Sigmoid colon (tissue), 7 donors: ENCODE data around the gene CLK4. TPM values are rescaled to one million over a fixed set of nuclear protein-coding genes. Genes with fewer than 3 reads are reported as not detected.
"Not testable (repeated sequence)": the region's sequence is repeated elsewhere in the genome, so short reads cannot be mapped to it uniquely, and the experiment has no call there.

Experiments used
- DNase-seq: peaks from one replicate; pipeline ENCODE4 v3.0.0-alpha.2; 2019
- H3K27ac ChIP-seq, 4 donors: fragments of 200-600 bp; sonication (generic); one replicate each; pipeline ENCODE4 v1.5.1; 2016 to 2019; ENCODE audit warnings: mild to moderate bottlenecking in 1 of 4
- H3K27me3 ChIP-seq, 3 donors: fragments of 200-600 bp; sonication (generic); one replicate each; pipeline ENCODE4 v1.5.1; 2019; ENCODE audit warnings: mild to moderate bottlenecking in 1 of 3
- H3K36me3 ChIP-seq, 4 donors: fragments of 200-600 bp; sonication (generic); one replicate each; pipeline ENCODE4 v1.5.1; 2016 to 2019
- H3K4me1 ChIP-seq, 4 donors: fragments of 200-600 bp; sonication (generic); one replicate each; pipeline ENCODE4 v1.5.1; 2017 to 2019
- H3K4me3 ChIP-seq, 4 donors: fragments of 200-600 bp; sonication (generic); one replicate each; pipeline ENCODE4 v1.5.1; 2017 to 2019; ENCODE audit warnings: mild to moderate bottlenecking in 2 of 4, moderate library complexity in 1 of 4
- H3K9me3 ChIP-seq, 4 donors: fragments of 200-600 bp in 3 of 4; sonication (generic) in 3 of 4; one replicate each; pipeline versions ENCODE4 v1.5.1 to v1.6.1; 2013 to 2019
- CTCF ChIP-seq, 4 experiments: fragments of 450-650 bp in 3 of 4; fragments of 200-600 bp in 1 of 4; IDR thresholded peaks; one replicate each; pipeline ENCODE4 v1.5.1; 2016 to 2019; ENCODE audit warnings: antibody characterized with exemption in 4 of 4, mild to moderate bottlenecking in 3 of 4, moderate library complexity in 2 of 4
- EP300 ChIP-seq, 4 donors: sonication (generic); formaldehyde crosslinking; IDR thresholded peaks; one replicate each; pipeline ENCODE4 v1.6.1; 2017; ENCODE audit warnings: antibody characterized with exemption in 4 of 4
- POLR2A ChIP-seq, 2 donors: fragments of 450-650 bp; IDR thresholded peaks; one replicate each; pipeline ENCODE4 v1.6.1; 2016; ENCODE audit warnings: antibody characterized with exemption in 2 of 2, mild to moderate bottlenecking in 2 of 2, moderate library complexity in 2 of 2
- POLR2AphosphoS5 ChIP-seq, 4 donors: sonication (generic); formaldehyde crosslinking; IDR thresholded peaks; one replicate each; pipeline ENCODE4 v1.6.1; 2017; ENCODE audit warnings: antibody characterized with exemption in 4 of 4
- WGBS, 2 donors: extraction: QIAGEN DNeasy Blood & Tissue Kit; methylation state at CpG; one replicate each; pipeline ENCODE4 v1.1.7; 2013; 5-methylcytosine and 5-hydroxymethylcytosine counted together
- intact Hi-C: fragments of 100-400 bp; cut with DNase I; formaldehyde crosslinking; loops from one replicate; pipeline ENCODE4 v1.15.1; 2023
- polyA plus RNA-seq, 3 donors: library from polyadenylated mRNA; stranded (reverse); fragments of 200-250 nt; gene quantifications; one replicate each; pipeline ENCODE4 v1.2.3, GENCODE V29; 2013
- total RNA-seq, 4 donors: library from RNA; depleted of rRNA; stranded (reverse); fragments of >200 nt; gene quantifications; one replicate each; pipeline ENCODE4 v1.1.0, GENCODE V29; 2016
- donor health status: healthy with polysubstance abuse.
- donor health status: Bipolar disorder and iron deficiency.
- donor health status: healthy.

Gene CLK4
- total and polyA plus RNA-seq, 7 donors = 5.3 to 51.8 (median 31.8) TPM

GRCh38 chr5:178586396-178586795, 40.5 kb downstream of the CLK4 start:
- H3K36me3 ChIP-seq = no peaks in the 10 kb centered on the region
- H3K27me3 ChIP-seq = peaks cover 3 to 23% (median 20%) of the 10 kb centered on the region in 3 donors
- no peaks in the 10 kb centered on the region for H3K9me3 ChIP-seq
- TF ChIP-seq EP300 (IDR thresholded peaks at IDR 0.05) (no peak), CTCF (IDR thresholded peaks at IDR 0.05) (no peak), POLR2A (IDR thresholded peaks at IDR 0.05) (no peak), POLR2AphosphoS5 (IDR thresholded peaks at IDR 0.05) (no peak)
- H3K27ac ChIP-seq = no peak overlapping the region
- WGBS, 2 donors = 84 to 92% methylated on average over 2 of the region's 2 CpGs
- no peak overlapping the region for H3K4me3 ChIP-seq
- intact Hi-C loops = loop anchor here (5.0 kb wide), 1 partner anchor 34 kb away; no protein-coding TSS in a partner anchor
- no peak for DNase-seq
- peaks cover 0 to 24% (median 21%) of the 10 kb centered on the region in 4 donors for H3K4me1 ChIP-seq

- DNase-seq = peak; percentile 85
- Histone ChIP-seq H3K27me3 (peaks cover 3 to 23% (median 20%) of the 10 kb centered on the region in 3 donors), H3K4me1 (peaks cover 0 to 14% (median 13%) of the 10 kb centered on the region in 4 donors)
- intact Hi-C loops = loop anchor here (5.0 kb wide), 1 partner anchor 33 kb away; no protein-coding TSS in a partner anchor
- H3K4me3 ChIP-seq, H3K9me3 ChIP-seq, H3K36me3 ChIP-seq, H3K27ac ChIP-seq: not testable (repeated sequence)
- 86 to 87% methylated on average over 11 of the region's 11 CpGs for WGBS, 2 donors
Measured at GRCh38 chr5:178585421-178585820, 41.4 kb downstream of the CLK4 start.

GRCh38 chr5:178583279-178583678, 43.6 kb downstream of the CLK4 start:
- Histone ChIP-seq H3K9me3 (no peaks in the 10 kb centered on the region), H3K27ac (no peak overlapping the region), H3K36me3 (no peaks in the 10 kb centered on the region), H3K4me3 (no peak overlapping the region), H3K4me1 (no peaks in the 10 kb centered on the region), H3K27me3 (peaks cover 0 to 8% (median 6%) of the 10 kb centered on the region in 3 donors)
- WGBS, 2 donors = 66 to 79% methylated on average over 8 of the region's 8 CpGs
- TF ChIP-seq POLR2AphosphoS5 (IDR thresholded peaks at IDR 0.05) = no peak
- TF ChIP-seq CTCF (IDR thresholded peaks at IDR 0.05) = no peak
- TF ChIP-seq EP300 (IDR thresholded peaks at IDR 0.05) = no peak
- no peak for TF ChIP-seq POLR2A (IDR thresholded peaks at IDR 0.05)
- no peak for DNase-seq
- intact Hi-C loops = no loop called here

GRCh38 chr5:178582291-178582690, 44.6 kb downstream of the CLK4 start:
- Histone ChIP-seq H3K27me3 (peaks cover 0 to 7% (median 5%) of the 10 kb centered on the region in 3 donors), H3K27ac (no peak overlapping the region), H3K9me3 (no peaks in the 10 kb centered on the region), H3K4me1 (peaks cover 0 to 1% (median 0%) of the 10 kb centered on the region in 4 donors), H3K36me3 (no peaks in the 10 kb centered on the region), H3K4me3 (no peak overlapping the region)
- no peak for DNase-seq
- WGBS, 2 donors = 90 to 93% methylated on average over 13 of the region's 13 CpGs
- TF ChIP-seq CTCF (IDR thresholded peaks at IDR 0.05) = no peak
- TF ChIP-seq POLR2AphosphoS5 (IDR thresholded peaks at IDR 0.05) = no peak
- TF ChIP-seq EP300 (IDR thresholded peaks at IDR 0.05) = no peak
- TF ChIP-seq POLR2A (IDR thresholded peaks at IDR 0.05) = no peak
- intact Hi-C loops = no loop called here

- TF ChIP-seq EP300 (IDR thresholded peaks at IDR 0.05) = no peak
- TF ChIP-seq POLR2A (IDR thresholded peaks at IDR 0.05) = no peak
- TF ChIP-seq CTCF (IDR thresholded peaks at IDR 0.05) = no peak
- TF ChIP-seq POLR2AphosphoS5 (IDR thresholded peaks at IDR 0.05) = no peak
- Histone ChIP-seq H3K27me3 (peaks cover 5 to 13% (median 12%) of the 10 kb centered on the region in 3 donors), H3K27ac (no peak overlapping the region), H3K9me3 (no peaks in the 10 kb centered on the region), H3K4me3 (no peak overlapping the region), H3K4me1 (peaks cover 0 to 8% (median 5%) of the 10 kb centered on the region in 4 donors), H3K36me3 (no peaks in the 10 kb centered on the region)
- DNase-seq = no peak
- 79 to 91% methylated on average over 3 of the region's 3 CpGs for WGBS, 2 donors
- intact Hi-C loops = no loop called here
Measured at GRCh38 chr5:178581621-178582020, 45.2 kb downstream of the CLK4 start.
